ENCODE results near the gene TP53I3.

The TP53I3 gene

DNA sequence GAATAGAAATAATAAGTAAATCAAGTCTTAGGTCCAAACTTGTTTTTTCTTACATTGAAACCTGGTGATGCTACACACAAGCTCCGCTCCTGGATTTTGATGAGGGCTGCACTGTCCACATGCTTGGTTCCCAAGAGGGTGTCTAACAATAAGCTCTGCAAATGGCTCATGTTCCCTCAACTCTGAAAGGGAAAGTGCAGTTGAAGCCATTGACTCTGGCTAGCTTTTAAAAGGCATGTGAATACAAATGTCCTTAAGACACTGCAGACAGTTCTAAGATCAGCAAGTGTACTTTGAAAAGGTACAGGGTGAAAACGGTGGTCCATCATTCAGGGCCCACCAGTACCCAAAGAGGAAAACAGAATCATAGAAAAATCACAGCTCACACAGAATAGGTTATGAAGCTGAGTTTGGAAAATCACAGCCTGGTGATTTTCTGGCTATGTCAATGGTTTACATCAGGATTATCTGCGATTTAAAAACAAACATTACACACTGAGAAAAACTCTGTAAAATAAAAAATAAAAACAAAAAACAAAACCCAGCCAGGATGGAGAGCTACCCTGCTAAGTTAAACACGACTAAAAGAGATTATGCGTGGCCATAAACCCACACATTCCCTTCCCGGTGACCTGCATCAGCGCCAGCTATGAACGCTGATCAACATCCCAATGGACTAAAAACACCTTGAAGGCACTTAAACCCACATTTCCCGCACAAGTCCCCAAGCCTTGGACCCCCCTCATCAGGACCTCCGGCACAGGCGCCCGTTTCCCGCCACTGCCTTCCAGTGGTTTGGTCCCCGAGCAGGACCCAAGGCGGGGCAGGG lies 37.9 kb upstream of the TP53I3 start:
- in situ Hi-C loops (cut with HindIII; ENCODE audit: low sequenced_read_pairs): no loop called here
- TF ChIP-seq, protein P1, sequence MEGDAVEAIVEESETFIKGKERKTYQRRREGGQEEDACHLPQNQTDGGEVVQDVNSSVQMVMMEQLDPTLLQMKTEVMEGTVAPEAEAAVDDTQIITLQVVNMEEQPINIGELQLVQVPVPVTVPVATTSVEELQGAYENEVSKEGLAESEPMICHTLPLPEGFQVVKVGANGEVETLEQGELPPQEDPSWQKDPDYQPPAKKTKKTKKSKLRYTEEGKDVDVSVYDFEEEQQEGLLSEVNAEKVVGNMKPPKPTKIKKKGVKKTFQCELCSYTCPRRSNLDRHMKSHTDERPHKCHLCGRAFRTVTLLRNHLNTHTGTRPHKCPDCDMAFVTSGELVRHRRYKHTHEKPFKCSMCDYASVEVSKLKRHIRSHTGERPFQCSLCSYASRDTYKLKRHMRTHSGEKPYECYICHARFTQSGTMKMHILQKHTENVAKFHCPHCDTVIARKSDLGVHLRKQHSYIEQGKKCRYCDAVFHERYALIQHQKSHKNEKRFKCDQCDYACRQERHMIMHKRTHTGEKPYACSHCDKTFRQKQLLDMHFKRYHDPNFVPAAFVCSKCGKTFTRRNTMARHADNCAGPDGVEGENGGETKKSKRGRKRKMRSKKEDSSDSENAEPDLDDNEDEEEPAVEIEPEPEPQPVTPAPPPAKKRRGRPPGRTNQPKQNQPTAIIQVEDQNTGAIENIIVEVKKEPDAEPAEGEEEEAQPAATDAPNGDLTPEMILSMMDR (IDR thresholded peaks at IDR 0.05; ENCODE audit: low read depth, low read length): no peak
- peak; percentile 16 for DNase-seq (ENCODE audit: low read depth, low spot score)

DNA sequence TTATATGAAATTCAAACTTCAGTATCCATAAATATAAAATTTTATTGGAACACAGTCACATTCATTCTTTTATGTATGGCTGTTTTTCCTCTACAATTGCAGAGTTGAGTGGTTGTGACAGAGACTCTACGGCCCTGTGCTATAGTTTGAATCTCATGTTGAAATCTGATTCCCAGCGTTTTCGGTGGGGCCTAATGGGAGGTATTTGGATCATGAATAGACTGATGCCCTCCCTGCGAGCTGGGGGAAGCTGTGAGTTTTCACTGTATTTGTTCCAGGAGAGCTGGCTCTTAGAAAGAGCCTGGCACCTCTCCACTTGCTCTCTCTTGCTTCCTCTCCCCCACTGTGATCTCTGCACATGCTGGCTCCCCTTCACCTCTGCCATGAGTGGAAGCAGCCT lies 36.8 kb upstream of the TP53I3 start:
- no peak for DNase-seq (ENCODE audit: low read depth, low spot score)
- in situ Hi-C loops (cut with HindIII; ENCODE audit: low sequenced_read_pairs): no loop called here
- TF ChIP-seq, protein P1 (IDR thresholded peaks at IDR 0.05; ENCODE audit: low read depth, low read length): no peak
- H3K4me3 ChIP-seq (ENCODE audit: low read depth, low read length): no peak overlapping the region

More for the DNA sequence above, 37.9 kb upstream of the TP53I3 start:
- peak overlapping the region; percentile 81 for H3K4me3 ChIP-seq (ENCODE audit: low read depth, low read length)

DNA sequence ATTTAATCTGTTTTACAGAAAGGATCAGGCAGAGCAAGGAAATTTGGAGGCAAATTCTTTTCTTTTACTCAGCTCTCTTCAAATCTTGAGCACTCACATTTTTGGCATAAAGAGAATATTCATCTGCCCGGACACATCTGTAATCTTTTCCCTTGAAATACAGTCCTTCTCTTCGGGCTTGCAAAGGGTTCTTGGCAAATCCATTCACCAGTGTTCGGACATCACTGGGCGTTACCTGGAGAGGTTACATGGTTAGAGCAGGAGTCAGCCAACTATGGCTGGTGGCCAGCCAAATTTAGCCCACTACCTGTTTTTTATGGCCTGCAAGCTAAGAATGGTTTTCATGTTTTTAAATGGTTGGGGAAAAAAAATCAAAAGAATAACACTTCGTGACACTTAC lies 36.4 kb upstream of the TP53I3 start:
- no peak overlapping the region for H3K4me3 ChIP-seq (ENCODE audit: low read depth, low read length)
- no peak for DNase-seq (ENCODE audit: low read depth, low spot score)
- in situ Hi-C loops (cut with HindIII; ENCODE audit: low sequenced_read_pairs): no loop called here
- TF ChIP-seq, protein P1 (IDR thresholded peaks at IDR 0.05; ENCODE audit: low read depth, low read length): no peak

DNA sequence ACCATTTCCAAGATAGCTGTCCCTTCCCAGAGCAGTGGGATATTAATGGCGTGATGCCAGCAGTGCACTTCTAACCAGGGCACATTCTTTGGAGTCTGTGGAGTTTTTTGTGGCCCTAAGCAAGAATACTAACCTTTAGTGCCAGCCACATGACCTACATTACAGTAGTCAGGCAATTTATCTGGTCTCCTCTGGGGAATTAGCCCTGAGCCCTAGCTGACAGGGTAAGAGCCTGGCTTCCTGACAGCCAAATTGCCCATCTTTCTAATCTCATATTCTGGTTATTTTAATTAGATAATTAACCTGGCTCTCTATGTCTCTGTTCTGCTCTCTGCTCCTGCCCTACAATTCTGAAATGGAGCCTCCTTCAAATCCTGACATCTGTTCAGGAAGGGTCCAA lies 33.3 kb upstream of the TP53I3 start:
- TF ChIP-seq, protein P1 (IDR thresholded peaks at IDR 0.05; ENCODE audit: low read depth, low read length): no peak
- no peak overlapping the region for H3K4me3 ChIP-seq (ENCODE audit: low read depth, low read length)
- no peak for DNase-seq (ENCODE audit: low read depth, low spot score)
- in situ Hi-C loops (cut with HindIII; ENCODE audit: low sequenced_read_pairs): no loop called here

DNA sequence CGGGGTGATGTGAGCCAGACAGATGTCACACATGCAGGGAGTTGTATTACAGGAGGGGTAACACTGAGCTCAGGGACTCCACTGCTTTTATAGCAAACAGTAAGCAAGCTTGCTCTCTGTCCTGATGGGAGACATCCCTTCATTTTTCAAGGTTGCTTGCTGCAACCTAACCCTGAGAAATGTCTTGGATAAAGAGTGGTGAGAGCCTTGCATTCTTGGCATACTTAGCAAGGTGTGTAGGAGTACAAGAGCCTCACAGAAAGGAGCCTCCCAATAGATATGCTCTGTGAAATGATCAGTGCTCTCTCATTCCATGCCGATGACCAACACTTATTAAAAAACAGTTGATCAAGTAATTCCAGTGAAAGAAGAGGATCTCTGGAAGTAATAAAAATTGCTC lies 30.4 kb upstream of the TP53I3 start:
- H3K4me3 ChIP-seq (ENCODE audit: low read depth, low read length): no peak overlapping the region
- in situ Hi-C loops (cut with HindIII; ENCODE audit: low sequenced_read_pairs): no loop called here
- no peak for DNase-seq (ENCODE audit: low read depth, low spot score)
- TF ChIP-seq, protein P1 (IDR thresholded peaks at IDR 0.05; ENCODE audit: low read depth, low read length): no peak

DNA sequence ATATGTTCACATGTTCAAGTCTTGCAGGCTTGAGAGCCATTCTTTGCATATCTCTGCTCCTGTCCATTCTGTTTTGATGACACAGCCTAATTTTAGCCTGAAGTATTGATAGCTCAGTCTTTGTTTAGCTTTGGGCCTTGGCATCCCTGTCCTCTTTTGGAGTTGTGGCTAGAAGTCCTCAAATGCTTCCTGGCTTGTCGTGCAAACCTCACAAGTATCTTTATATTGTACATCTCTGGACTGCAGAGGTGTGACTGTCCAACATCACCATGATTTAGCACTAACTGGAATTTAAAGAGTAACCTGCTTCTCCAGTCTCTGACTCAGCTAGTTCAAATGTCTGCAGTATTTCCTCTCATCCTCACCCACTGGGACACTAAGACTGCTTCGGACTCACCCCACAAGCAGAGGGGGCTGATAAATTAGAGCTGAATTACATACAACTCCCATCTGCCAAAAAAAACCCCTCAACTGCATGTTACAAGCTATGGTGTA lies 26.8 kb upstream of the TP53I3 start:
- in situ Hi-C loops (cut with HindIII; ENCODE audit: low sequenced_read_pairs): no loop called here
- peak; percentile 62 for DNase-seq (ENCODE audit: low read depth, low spot score)
- no peak overlapping the region for H3K4me3 ChIP-seq (ENCODE audit: low read depth, low read length)
- TF ChIP-seq, protein P1 (IDR thresholded peaks at IDR 0.05; ENCODE audit: low read depth, low read length): no peak
